HepG2 (cell line): Measurements from ENCODE around the gene TMEM250. TPM values are rescaled to one million over a fixed set of nuclear protein-coding genes. Genes with fewer than 3 reads are reported as not detected.

ENCODE experiments used
- CERS6 ChIP-seq: sonication (generic); formaldehyde crosslinking; IDR thresholded peaks from 2 replicates; pipeline ENCODE4 v1.5.0; 2020; ENCODE audit warnings: missing genetic modification reagents
- DPF2 ChIP-seq: sonication (generic); formaldehyde crosslinking; IDR thresholded peaks from 2 replicates; pipeline ENCODE4 v1.4.0; 2020; ENCODE audit warnings: mild to moderate bottlenecking, low read depth, missing genetic modification reagents, borderline replicate concordance
- EP300 ChIP-seq, 3 experiments: sonication (generic) in 1 of 3; formaldehyde crosslinking in 1 of 3; IDR thresholded peaks; 2 replicates each; pipeline versions ENCODE4 v1.5.1 to v1.6.1; 2011 to 2020; ENCODE audit warnings: low read depth in 2 of 3, low read length in 2 of 3, borderline replicate concordance in 1 of 3, improper control_type of control experiment in 1 of 3, mild to moderate bottlenecking in 1 of 3, missing genetic modification reagents in 1 of 3, moderate library complexity in 1 of 3
- HHEX ChIP-seq: IDR thresholded peaks from 2 replicates; pipeline ENCODE4 v1.6.1; 2016; ENCODE audit warnings: control low read depth
- KAT8 ChIP-seq: IDR thresholded peaks from 2 replicates; pipeline ENCODE4 v1.6.1; 2016; ENCODE audit warnings: missing genetic modification reagents, missing compliant biosample characterization
- KDM1A ChIP-seq: IDR thresholded peaks from 2 replicates; pipeline ENCODE4 v1.6.1; 2016; ENCODE audit warnings: missing compliant biosample characterization
- KLF15 ChIP-seq: sonication (generic); formaldehyde crosslinking; IDR thresholded peaks from 2 replicates; pipeline ENCODE4 v1.8.1; 2023; ENCODE audit warnings: borderline replicate concordance, mild to moderate bottlenecking, inconsistent platforms, missing genetic modification reagents, mixed read lengths
- RAD51 ChIP-seq: fragments of 450-650 bp; IDR thresholded peaks from 2 replicates; pipeline ENCODE4 v1.6.1; 2016; ENCODE audit warnings: borderline replicate concordance
- REST ChIP-seq, 2 experiments: IDR thresholded peaks; 2 replicates each; pipeline ENCODE4 v1.6.1; 2011 to 2012; ENCODE audit warnings: low read length in 2 of 2, borderline replicate concordance in 1 of 2, low read depth in 1 of 2, mild to moderate bottlenecking in 1 of 2, moderate library complexity in 1 of 2
- TRIM22 ChIP-seq: fragments of 450-650 bp; IDR thresholded peaks from 2 replicates; pipeline ENCODE4 v1.6.1; 2017
- ZBTB37 ChIP-seq: sonication (generic); formaldehyde crosslinking; IDR thresholded peaks from 2 replicates; pipeline ENCODE4 v1.4.0; 2020; ENCODE audit warnings: mild to moderate bottlenecking, missing genetic modification reagents
- ZBTB46 ChIP-seq: sonication (generic); formaldehyde crosslinking; IDR thresholded peaks from 2 replicates; pipeline ENCODE4 v1.4.0; 2020; ENCODE audit warnings: mild to moderate bottlenecking, missing genetic modification reagents, borderline replicate concordance
- ZC3H13 ChIP-seq: sonication (generic); formaldehyde crosslinking; IDR thresholded peaks from 2 replicates; pipeline ENCODE4 v1.8.1; 2023; ENCODE audit warnings: mild to moderate bottlenecking, missing genetic modification reagents, moderate library complexity
- ZEB1 ChIP-seq: IDR thresholded peaks from 2 replicates; pipeline ENCODE4 v1.6.1; 2012; ENCODE audit warnings: mild to moderate bottlenecking, low read depth, inconsistent platforms; ENCODE audit not compliant: insufficient replicate concordance
- ZFP1 ChIP-seq: IDR thresholded peaks from 2 replicates; pipeline ENCODE4 v1.6.1; 2016
- ZNF263 ChIP-seq: sonication (generic); formaldehyde crosslinking; IDR thresholded peaks from 2 replicates; pipeline ENCODE4 v1.4.0; 2020; ENCODE audit warnings: missing genetic modification reagents
- ZNF44 ChIP-seq: sonication (generic); formaldehyde crosslinking; IDR thresholded peaks from 2 replicates; pipeline ENCODE4 v1.5.1; 2020; ENCODE audit warnings: mild to moderate bottlenecking, missing genetic modification reagents
- ZNF607 ChIP-seq: sonication (generic); formaldehyde crosslinking; IDR thresholded peaks from 2 replicates; pipeline ENCODE4 v1.5.1; 2020; ENCODE audit warnings: missing genetic modification reagents, mild to moderate bottlenecking, borderline replicate concordance
- ZNF674 ChIP-seq: sonication (generic); formaldehyde crosslinking; IDR thresholded peaks from 2 replicates; pipeline ENCODE4 v1.5.0; 2020; ENCODE audit warnings: low read depth, mild to moderate bottlenecking, missing genetic modification reagents
- polyA plus RNA-seq, 8 experiments: library from polyadenylated mRNA; depleted of rRNA in 3 of 8; stranded (reverse) in 7 of 8; unstranded in 1 of 8; fragments of >200 nt; fragmentation: Illumina TruSeq in 4 of 8; extraction: Trizol in 4 of 8; gene quantifications; 2 replicates each; pipeline versions ENCODE4 v1.2.1 to v1.2.3, GENCODE V29; 2011 to 2016; ENCODE audit warnings: low read depth in 4 of 8, missing spikeins in 1 of 8, mixed read lengths in 1 of 8; ENCODE audit not compliant: insufficient read depth in 1 of 8
- total RNA-seq, 5 experiments: library from RNA; depleted of rRNA; stranded (reverse); fragments of >200 nt; fragmentation: Illumina TruSeq; extraction: Trizol; gene quantifications; 2 replicates each; pipeline ENCODE4 v1.2.3, GENCODE V29; 2016; ENCODE audit warnings: low read depth in 1 of 5

Gene TMEM250
- total and polyA plus RNA-seq, 2 of the 13 experiments (the other 11 are each of a cell fraction or from before 2014, with no cell fraction given): 5.5 to 13.9 TPM

GRCh38 chr9:136118320-136119060 lies at the start of gene TMEM250 (continued):
- TF ChIP-seq KLF15 (CRISPR knock-in tag) (no peak), ZNF263 (CRISPR knock-in tag) (no peak), ZBTB37 (CRISPR knock-in tag) (no peak), DPF2 (no peak), KAT8 (CRISPR knock-in tag) (peak; percentile 82), REST (IDR thresholded peaks at IDR 0.05; ENCODE audit: borderline replicate concordance in 1 of 2, low read depth in 1 of 2, low read length in 2 of 2) (peak in 1 of 2 experiments; percentile 47; a peak in 1 of 4 replicates), ZNF674 (peak; percentile 88), ZNF44 (CRISPR knock-in tag) (peak; percentile 93; the same call in 1 of the 2 replicates), HHEX (no peak), RAD51 (no peak), ZNF607 (no peak; the same call in 1 of the 2 replicates), TRIM22 (no peak), ZEB1 (no peak), ZC3H13 (CRISPR knock-in tag) (no peak; the same call in 1 of the 2 replicates), KDM1A (CRISPR knock-in tag) (no peak), ZFP1 (CRISPR knock-in tag) (no peak), CERS6 (CRISPR knock-in tag) (no peak), EP300 (IDR thresholded peaks at IDR 0.05; ENCODE audit: low read depth in 2 of 2, low read length in 2 of 2) (peak in 1 of 2 experiments; percentile 22; a peak in 1 of 4 replicates), EP300 (CRISPR knock-in tag; IDR thresholded peaks at IDR 0.05; ENCODE audit: borderline replicate concordance) (0 out of 2 replicates have a peak, but pooled peaks have one; percentile 54), ZBTB46 (CRISPR knock-in tag) (no peak)
